Lower lobe of right lung (tissue), 2 donors: ENCODE results near the gene RANBP2. TPM values are rescaled to one million over a fixed set of nuclear protein-coding genes. Genes with fewer than 3 reads are reported as not detected.

Experiments
- ATAC-seq, 2 donors: fragments of 200-7000 bp; cut with Tn5 transposase; one replicate each; pipeline ENCODE4 v1.9.1; 2020 to 2022; ENCODE audit warnings: mild to moderate bottlenecking in 2 of 2, moderate library complexity in 2 of 2
- DNase-seq: peaks from one replicate; pipeline ENCODE4 v3.0.0-alpha.2; 2020
- H3K27ac ChIP-seq: fragments of 200-600 bp; one replicate; pipeline ENCODE4 v1.8.0; 2022
- H3K27me3 ChIP-seq: fragments of 200-600 bp; one replicate; pipeline ENCODE4 v1.8.0; 2022; ENCODE audit warnings: low read depth
- H3K36me3 ChIP-seq: fragments of 200-600 bp; one replicate; pipeline ENCODE4 v1.8.0; 2022; ENCODE audit warnings: mild to moderate bottlenecking
- H3K4me1 ChIP-seq: fragments of 200-600 bp; one replicate; pipeline ENCODE4 v1.8.0; 2022
- H3K4me3 ChIP-seq: fragments of 200-600 bp; one replicate; pipeline ENCODE4 v1.8.0; 2022; ENCODE audit warnings: mild to moderate bottlenecking
- H3K9me3 ChIP-seq: fragments of 200-600 bp; one replicate; pipeline ENCODE4 v1.8.0; 2022
- CTCF ChIP-seq: fragments of 200-600 bp; IDR thresholded peaks from one replicate; pipeline ENCODE4 v1.8.0; 2022; ENCODE audit warnings: antibody characterized with exemption, mild to moderate bottlenecking
- intact Hi-C: fragments of 100-400 bp; cut with DNase I; formaldehyde crosslinking; loops from one replicate; pipeline ENCODE4 v1.11.0; 2022
- total RNA-seq: library from RNA; stranded (reverse); fragmentation: NEBNext Ultra II Directional; extraction: Animal tissue kit (Norgen Biotek cat#: 25700); gene quantifications from one replicate; pipeline ENCODE4 v1.2.1, GENCODE V29; 2021
- donor health status: DM: no; HTN: yes; CAD: no; lungs with severe emphysema.

RANBP2 gene
- total RNA-seq, 1 donor from 2014 or later = 72.5 TPM

GRCh38 chr2:108809936-108810335 lies 90.7 kb downstream of the RANBP2 start:
- H3K4me3 ChIP-seq = no peak overlapping the region

GRCh38 chr2:108810993-108811957 lies 92.0 kb downstream of the RANBP2 start:
- no peak overlapping the region for H3K27ac ChIP-seq
- intact Hi-C loops = no loop called here
- ATAC-seq = no peak

More at GRCh38 chr2:108809936-108810335, 90.7 kb downstream of the RANBP2 start:
- no peak for TF ChIP-seq CTCF
- no peak overlapping the region for H3K27ac ChIP-seq
- no peaks in the 10 kb centered on the region for H3K27me3 ChIP-seq
- intact Hi-C loops = no loop called here
- ATAC-seq (no peak), DNase-seq (no peak)
- peaks cover 4% of the 10 kb centered on the region for H3K36me3 ChIP-seq
- no peaks in the 10 kb centered on the region for H3K4me1 ChIP-seq
- peaks cover 6% of the 10 kb centered on the region for H3K9me3 ChIP-seq

GRCh38 chr2:108813732-108814131 lies 94.5 kb downstream of the RANBP2 start:
- H3K4me3 ChIP-seq = no peak overlapping the region
- H3K27ac ChIP-seq = no peak overlapping the region
- ATAC-seq (no peak), DNase-seq (no peak)
- no peaks in the 10 kb centered on the region for H3K4me1 ChIP-seq
- intact Hi-C loops = no loop called here
- peaks cover 6% of the 10 kb centered on the region for H3K9me3 ChIP-seq
- TF ChIP-seq CTCF = no peak
- H3K27me3 ChIP-seq = no peaks in the 10 kb centered on the region
- H3K36me3 ChIP-seq = peaks cover 4% of the 10 kb centered on the region

More at GRCh38 chr2:108810993-108811957, 92.0 kb downstream of the RANBP2 start:
- no peak for TF ChIP-seq CTCF
- no peak overlapping the region for H3K4me3 ChIP-seq
- no peaks in the 10 kb centered on the region for H3K27me3 ChIP-seq
- peaks cover 8% of the 10 kb centered on the region for H3K36me3 ChIP-seq
- H3K9me3 ChIP-seq = peaks cover 6% of the 10 kb centered on the region
- no peak for DNase-seq
- H3K4me1 ChIP-seq = no peaks in the 10 kb centered on the region

GRCh38 chr2:108820482-108820881 lies 101.2 kb downstream of the RANBP2 start:
- Histone ChIP-seq H3K4me3 (no peak overlapping the region), H3K27ac (no peak overlapping the region), H3K9me3 (no peaks in the 10 kb centered on the region), H3K27me3 (no peaks in the 10 kb centered on the region), H3K36me3 (peaks cover 4% of the 10 kb centered on the region), H3K4me1 (no peaks in the 10 kb centered on the region)
- no peak for DNase-seq
- intact Hi-C loops = no loop called here
- no peak for TF ChIP-seq CTCF
- ATAC-seq = no peak

GRCh38 chr2:108823286-108823685 lies 104.0 kb downstream of the RANBP2 start:
- no peak for ATAC-seq
- no peak for DNase-seq
- Histone ChIP-seq H3K36me3 (no peaks in the 10 kb centered on the region), H3K9me3 (no peaks in the 10 kb centered on the region), H3K27me3 (no peaks in the 10 kb centered on the region), H3K27ac (no peak overlapping the region), H3K4me3 (no peak overlapping the region), H3K4me1 (no peaks in the 10 kb centered on the region)
- intact Hi-C loops = no loop called here
- no peak for TF ChIP-seq CTCF
